Measurements from ENCODE around the gene NAA50. TPM values are rescaled to one million over a fixed set of nuclear protein-coding genes. Genes with fewer than 3 reads are reported as not detected.

NAA50 gene
- polyA plus RNA-seq, 3 donors: 20.8 to 76.7 (median 46.0) TPM

DNA sequence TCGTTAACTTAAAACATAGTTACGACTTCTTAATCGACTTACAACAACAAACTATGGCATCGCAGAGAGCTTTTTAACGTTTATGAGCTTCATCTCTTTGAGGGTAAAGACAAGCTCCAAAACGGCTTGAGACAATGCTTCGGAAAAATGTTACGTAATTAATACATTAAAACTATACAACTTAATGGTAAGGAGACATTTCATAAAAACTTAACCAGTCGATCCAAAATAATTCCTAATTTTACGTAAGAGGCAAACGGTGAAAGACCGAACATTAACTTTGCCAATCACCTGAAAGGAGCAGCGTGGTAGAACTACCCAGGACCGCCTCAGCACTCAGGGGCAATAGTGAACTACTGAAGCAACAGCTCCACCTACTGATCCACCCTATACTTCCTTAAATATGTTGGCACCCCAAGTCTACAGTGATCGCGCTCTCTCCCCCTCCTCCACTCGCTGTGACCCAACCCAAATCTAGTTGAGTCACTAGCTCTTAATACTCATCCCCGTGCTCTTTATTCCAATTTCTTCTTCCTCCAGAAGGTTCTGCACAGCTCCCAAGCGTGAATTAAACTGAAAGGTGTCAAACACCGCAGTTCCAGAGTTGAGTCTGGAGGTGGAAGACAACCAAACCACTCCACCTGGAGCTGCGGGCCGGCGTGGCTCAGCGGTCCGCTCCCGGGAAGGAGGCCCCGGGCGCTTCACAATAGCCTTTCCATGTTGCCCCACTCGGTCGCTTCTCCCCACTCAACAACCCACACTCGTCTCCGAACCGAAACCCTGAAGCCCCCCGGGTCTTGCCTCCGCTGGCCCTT lies 901 bp downstream of the NAA50 start:
- 0 to 1% (median 1%) methylated on average over 35 of the region's 35 CpGs for WGBS, 3 donors
- H3K27ac ChIP-seq (ENCODE audit: low read depth, low read length): peak overlapping the region; percentile 100

DNA sequence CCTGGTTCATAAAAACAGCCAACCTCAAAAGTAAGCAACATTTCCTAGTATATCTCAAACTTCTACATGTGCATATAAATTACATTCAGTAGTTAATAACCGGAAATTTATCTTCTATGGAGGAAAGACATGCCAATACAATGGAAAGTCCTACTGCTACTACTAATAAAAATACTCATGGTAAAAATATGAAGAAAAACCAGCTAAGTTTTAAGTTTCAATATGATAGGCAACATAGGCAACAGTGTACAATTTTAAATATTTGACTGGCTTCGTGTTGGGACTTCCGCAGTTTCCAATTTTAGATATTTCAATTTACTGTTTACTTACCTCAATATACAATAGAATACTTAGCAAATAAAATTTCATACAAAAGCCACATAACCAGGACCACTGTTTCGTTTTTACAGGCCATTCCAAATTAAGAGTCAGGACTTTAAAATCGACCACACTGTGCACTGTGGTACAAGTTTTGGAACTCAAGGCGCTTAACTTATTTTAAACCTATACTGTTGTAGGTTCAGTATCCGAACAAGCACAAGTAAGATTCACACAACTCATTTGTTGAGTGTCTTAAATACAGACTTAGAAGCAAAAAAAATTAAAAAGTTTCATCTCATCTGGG lies 2.9 kb downstream of the NAA50 start:
- WGBS, 3 donors: 50 to 68% (median 68%) methylated on average over 7 of the region's 7 CpGs
- no peak overlapping the region for H3K27ac ChIP-seq (ENCODE audit: low read depth, low read length)

DNA sequence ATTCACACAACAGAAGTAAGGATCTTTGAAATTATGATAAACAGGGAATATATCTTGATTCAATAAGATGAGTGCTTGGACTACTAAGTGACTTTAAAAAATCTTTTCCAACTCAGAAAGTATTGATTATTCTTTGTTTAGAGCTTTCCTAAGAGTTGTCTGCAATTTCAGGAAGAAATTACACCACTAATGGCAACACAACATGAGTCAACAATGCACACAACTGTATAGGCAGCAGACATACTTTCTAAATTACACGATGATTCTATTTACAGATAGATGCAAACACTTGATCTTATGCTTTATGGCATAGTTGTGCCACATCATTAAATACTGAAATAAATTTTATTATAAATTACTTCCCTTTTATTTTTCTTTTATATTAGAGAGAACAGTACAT lies 4.4 kb downstream of the NAA50 start:
- no peak overlapping the region for H3K27ac ChIP-seq (ENCODE audit: low read depth, low read length)
- WGBS, 3 donors: 36 to 57% (median 55%) methylated on average over 1 of the region's 1 CpG

DNA sequence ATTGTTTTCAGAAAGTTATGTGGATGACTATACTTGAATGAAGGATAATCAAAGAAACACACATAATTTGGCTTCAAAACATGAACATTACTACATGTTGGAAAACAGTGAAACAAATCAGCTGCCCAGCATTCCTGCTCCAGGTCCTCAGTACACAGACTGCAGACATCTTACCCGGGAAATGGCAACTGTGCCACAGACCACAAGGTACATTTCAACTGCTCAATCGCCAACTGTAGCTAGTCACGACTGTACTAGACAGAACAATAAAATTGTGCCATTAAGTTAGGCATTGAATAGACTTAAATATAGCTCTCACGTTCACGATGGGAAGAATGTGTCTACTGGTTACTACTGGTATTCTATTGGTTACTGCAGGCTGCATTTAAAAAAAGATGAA lies 5.0 kb downstream of the NAA50 start:
- no peak overlapping the region for H3K27ac ChIP-seq (ENCODE audit: low read depth, low read length)
- 48 to 59% (median 57%) methylated on average over 5 of the region's 5 CpGs for WGBS, 3 donors

DNA sequence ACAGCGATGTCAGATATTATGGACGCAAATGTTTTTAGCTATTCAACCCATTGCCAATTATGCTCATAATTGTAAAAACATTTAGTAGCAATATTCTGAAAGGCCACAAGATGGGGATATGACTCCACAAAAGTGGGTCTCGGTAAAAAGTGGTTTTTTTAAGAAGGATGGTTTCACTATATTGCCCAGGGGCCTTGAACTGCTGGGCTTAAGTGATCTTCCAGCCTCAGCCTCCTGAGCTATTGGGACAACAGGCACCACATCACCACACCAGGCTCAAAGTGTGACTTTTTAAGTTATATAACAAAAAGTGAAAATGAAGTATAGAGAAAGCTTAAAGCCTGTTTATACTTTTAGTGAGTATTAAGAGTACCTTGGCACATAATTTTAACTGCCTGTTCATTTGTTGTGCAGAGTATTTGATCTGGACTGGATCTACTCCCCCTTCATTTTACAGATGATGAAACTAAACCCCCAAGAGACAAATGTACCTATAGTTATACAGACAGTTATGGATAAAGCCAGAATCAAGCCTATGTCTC lies 9.4 kb downstream of the NAA50 start:
- WGBS, 3 donors: 8 to 14% (median 13%) methylated on average over 3 of the region's 3 CpGs
- no peak overlapping the region for H3K27ac ChIP-seq (ENCODE audit: low read depth, low read length)

DNA sequence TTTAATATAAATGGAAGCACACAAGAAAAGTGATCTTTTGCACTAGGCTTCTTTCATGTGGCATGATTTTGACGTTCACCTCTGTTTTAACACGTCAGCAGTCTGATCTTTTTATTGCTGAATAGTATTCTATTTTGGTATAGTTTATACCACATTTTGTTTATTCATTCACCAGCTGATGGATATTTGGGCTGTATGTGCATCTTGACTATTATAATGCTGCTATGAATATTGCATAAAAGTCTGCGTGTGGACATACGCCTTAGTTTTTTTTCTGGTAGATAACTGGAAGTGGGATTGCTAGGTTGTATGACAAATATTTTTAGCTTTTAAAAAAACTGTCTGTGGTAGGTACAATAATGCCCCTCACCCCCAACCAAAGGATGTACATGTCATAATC lies 14.4 kb downstream of the NAA50 start:
- 77 to 87% (median 85%) methylated on average over 4 of the region's 4 CpGs for WGBS, 3 donors
- no peak overlapping the region for H3K27ac ChIP-seq (ENCODE audit: low read depth, low read length)

DNA sequence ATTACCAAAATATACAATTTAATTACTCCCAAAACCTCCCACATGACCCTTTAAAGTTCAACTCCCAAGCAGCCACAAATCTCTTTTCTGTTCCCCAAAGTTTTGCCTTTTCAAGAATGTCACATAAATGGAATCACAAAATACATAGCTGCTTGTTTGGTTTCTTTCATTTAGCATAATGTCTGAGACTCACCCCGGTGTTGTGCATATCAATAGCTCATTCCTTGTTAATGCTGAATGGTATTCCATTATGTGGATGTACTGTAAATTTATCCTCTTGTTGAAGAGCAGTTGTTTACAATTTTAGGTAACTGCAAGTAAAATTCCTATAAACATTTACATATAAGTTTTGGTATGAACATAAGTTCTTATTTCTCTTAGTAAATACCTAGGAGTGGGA lies 15.5 kb downstream of the NAA50 start:
- WGBS, 3 donors: 88 to 94% (median 90%) methylated on average over 1 of the region's 1 CpG
- H3K27ac ChIP-seq (ENCODE audit: low read depth, low read length): no peak overlapping the region

DNA sequence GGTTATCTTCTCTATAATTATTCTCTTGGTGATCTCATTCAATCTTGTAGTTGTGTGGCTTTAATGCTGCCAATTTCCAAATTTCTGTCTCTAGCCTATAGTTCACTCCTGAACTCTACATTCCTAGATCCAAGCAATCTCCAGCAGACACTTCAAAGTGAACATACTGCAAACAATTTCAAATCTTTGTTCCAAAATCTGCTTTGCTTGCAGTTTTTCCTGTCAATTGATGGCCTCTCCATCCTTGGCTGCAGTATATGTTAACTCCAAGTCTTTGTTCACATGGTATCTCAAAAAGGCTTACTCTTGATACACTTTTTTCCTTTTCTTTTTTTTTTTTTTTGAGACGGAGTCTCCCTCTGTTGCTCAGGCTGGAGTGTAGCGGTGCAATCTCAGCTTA lies 17.4 kb downstream of the NAA50 start:
- 94 to 100% (median 95%) methylated on average over 2 of the region's 2 CpGs for whole genome bisulfite sequencing, 3 donors
- no peak overlapping the region for H3K27ac ChIP-seq (ENCODE audit: low read depth, low read length)

DNA sequence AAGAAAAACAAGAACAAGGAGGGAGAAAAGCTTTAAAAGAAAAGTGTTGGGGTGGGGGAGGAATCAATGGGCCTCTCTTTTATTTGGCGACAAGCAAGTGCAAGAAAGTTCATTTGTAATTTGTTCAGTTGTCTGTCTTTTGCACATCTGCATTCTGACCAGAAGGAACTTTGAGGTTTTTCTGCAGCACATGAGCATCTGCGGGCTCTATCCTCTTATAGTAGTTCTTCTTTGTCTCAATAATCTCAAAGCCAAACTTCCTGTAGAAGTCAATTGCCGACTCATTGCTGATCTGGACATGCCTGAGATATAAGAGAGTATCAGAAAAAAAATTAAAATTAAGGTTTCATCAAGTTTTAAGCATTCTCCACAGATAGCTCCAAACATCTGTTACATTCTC lies 24.4 kb downstream of the NAA50 start:
- 56 to 80% (median 64%) methylated on average over 3 of the region's 3 CpGs for WGBS, 3 donors

DNA sequence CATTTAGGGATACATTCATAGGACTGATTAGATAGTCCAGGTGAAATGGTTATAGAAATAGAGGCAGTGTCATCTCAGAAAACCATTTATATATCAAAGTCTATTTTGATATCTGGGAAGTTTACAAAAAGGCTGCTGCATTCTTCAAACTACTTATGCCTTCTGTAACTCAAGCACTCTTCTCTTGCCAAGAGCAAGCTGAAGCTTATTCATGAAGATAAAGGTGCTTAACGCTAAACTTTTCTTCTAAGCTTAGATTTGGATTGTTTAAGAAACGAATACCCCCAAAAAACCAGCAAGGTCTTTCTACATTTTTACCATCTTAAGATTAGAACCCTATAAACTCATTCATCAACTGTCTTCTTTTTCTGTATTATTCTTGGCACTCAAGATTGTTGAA lies 26.3 kb downstream of the NAA50 start:
- 89 to 95% (median 92%) methylated on average over 2 of the region's 2 CpGs for WGBS, 3 donors
- H3K27ac ChIP-seq (ENCODE audit: low read depth, low read length): no peak overlapping the region

More for the DNA sequence above, 24.4 kb downstream of the NAA50 start:
- no peak overlapping the region for H3K27ac ChIP-seq (ENCODE audit: low read depth, low read length)

DNA sequence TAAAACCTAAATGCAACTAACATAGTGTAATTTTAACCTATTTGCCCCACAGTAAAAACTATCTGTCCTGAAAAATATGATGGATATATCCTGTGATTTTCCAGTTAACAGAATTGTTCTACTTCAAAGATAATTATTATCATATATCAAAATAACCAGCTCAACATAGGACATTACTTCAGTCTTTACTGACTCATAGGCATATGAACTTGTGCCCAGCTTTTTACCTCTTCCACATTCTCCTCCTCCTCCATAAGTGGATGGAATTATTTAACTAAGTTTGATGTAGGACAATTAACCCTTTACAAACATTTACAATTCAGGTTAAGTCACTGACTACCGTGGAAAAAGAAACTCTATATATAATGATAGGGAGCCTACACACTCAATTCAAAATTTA lies 26.8 kb downstream of the NAA50 start:
- 92 to 100% (median 95%) methylated on average over 1 of the region's 1 CpG for WGBS, 3 donors
- H3K27ac ChIP-seq (ENCODE audit: low read depth, low read length): no peak overlapping the region

DNA sequence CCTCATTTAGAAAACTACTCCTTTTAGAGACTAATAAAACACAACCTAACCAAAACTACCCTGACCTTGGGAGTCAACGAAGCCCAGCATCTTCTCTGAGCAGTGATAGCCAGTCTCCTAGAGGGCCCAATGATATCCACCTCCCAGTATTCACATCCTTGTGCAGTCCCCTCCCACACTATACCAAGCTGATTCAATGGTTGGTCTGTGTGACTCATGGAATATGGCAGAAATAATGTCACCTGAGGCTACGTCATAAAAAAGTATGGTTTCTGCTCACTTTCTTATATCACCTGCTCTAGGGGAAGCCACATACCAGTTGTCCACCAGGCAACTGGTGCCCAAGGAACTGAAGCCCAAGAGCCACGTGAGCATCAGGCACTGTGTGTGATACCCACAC lies 28.2 kb downstream of the NAA50 start:
- WGBS, 3 donors: 95 to 97% (median 96%) methylated on average over 3 of the region's 3 CpGs
- no peak overlapping the region for H3K27ac ChIP-seq (ENCODE audit: low read depth, low read length)

DNA sequence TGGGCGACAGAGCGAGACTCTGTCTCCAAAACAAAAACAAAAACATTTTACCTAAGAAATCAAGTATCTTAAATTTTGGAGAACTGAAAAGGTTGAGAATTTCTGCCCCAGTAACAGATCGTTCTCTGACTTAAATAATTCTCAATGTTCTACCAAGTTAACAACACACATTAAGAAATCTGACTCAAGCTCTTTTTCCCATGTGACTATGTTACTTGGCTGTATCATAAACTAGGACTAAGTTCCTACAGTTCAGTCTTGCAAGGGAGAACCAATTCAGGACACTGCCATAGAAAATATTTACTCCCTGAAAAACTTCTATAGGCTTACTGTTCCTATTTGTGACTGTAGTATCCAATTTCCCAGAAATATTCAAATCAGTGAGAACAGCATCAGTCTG lies 28.7 kb downstream of the NAA50 start:
- 82 to 95% (median 85%) methylated on average over 3 of the region's 3 CpGs for WGBS, 3 donors
- no peak overlapping the region for H3K27ac ChIP-seq (ENCODE audit: low read depth, low read length)

DNA sequence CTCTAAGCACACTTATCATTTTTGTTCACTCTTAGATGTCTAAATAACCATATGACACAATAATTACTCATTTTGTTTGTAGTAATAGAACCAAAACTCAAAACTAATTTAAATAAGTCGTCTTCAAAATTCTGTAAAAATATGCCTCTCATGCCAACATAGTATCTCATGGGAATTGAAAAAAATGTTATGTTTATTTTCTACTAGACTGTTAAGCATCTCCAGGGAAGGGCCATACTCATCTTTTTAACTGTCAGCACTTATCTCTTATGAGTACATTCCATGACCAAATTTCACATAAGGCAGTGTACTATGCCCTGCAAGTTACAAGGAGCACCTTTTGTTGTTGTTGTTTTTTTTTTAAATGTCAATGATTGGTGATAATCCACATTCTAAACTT lies 31.3 kb downstream of the NAA50 start:
- 53 to 80% (median 58%) methylated on average over 1 of the region's 1 CpG for WGBS, 3 donors
- H3K27ac ChIP-seq (ENCODE audit: low read depth, low read length): no peak overlapping the region

DNA sequence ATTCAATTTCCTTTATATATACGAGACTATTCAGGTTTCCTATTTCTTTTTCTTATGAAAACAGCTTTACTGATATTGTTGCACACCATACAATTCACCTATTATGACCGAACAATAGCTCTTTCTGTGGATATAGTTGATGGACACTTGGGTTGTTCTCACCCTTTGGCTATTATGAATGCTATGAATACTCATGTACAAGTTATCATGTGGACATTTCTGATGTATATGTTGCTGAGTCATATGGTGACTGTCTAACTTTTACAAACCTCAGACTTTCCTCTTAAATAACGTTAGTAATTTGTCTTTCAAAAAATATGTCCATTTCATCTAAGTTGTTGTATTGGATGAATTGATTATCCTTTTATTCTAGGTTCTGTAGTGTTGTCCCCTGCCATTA lies 33.9 kb downstream of the NAA50 start:
- WGBS, 3 donors: 39 to 48% (median 46%) methylated on average over 3 of the region's 3 CpGs
- H3K27ac ChIP-seq (ENCODE audit: low read depth, low read length): no peak overlapping the region

DNA sequence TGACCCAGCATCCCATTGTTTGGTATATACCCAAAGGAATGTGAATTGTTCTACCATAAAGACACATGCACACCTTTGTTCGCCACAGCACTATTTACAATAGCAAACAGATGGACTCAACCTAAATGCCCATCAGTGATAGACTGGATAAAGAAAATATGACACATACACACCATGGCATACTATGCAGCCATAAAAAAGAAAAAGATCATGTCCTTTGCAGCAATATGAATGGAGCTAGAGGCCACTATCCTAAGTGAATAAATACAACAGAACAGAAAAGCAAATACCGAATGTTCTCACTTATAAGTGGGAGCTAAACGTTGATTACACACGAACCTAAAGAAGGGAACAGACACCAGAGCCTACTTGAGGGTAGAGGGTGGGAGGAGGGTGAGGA lies 38.2 kb downstream of the NAA50 start:
- no peak overlapping the region for H3K27ac ChIP-seq (ENCODE audit: low read depth, low read length)
- WGBS, 3 donors: 94 to 96% (median 94%) methylated on average over 4 of the region's 4 CpGs

DNA sequence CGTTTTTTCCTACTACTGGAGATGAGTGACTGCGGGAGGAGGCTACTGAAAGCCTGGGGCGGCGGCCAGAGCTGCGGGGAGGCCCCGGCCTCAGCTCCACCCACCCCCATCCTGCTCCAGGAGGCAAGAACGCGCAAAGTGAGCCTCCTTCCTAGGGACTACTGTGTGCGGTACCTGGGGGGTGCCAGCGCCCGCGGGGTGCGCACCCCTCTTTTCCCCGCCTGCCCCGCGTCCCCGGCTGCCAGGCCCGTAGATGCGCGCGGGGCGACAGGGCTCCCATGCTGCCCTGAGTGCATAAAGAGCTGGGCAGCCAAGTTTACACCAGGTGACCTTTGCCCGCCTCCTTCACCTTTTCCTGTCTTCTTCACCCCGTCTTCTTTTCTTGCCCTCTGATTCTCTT lies 47.1 kb downstream of the NAA50 start:
- WGBS, 3 donors: 17 to 37% (median 22%) methylated on average over 17 to 24 of the region's 24 CpGs
- H3K27ac ChIP-seq (ENCODE audit: low read depth, low read length): no peak overlapping the region

DNA sequence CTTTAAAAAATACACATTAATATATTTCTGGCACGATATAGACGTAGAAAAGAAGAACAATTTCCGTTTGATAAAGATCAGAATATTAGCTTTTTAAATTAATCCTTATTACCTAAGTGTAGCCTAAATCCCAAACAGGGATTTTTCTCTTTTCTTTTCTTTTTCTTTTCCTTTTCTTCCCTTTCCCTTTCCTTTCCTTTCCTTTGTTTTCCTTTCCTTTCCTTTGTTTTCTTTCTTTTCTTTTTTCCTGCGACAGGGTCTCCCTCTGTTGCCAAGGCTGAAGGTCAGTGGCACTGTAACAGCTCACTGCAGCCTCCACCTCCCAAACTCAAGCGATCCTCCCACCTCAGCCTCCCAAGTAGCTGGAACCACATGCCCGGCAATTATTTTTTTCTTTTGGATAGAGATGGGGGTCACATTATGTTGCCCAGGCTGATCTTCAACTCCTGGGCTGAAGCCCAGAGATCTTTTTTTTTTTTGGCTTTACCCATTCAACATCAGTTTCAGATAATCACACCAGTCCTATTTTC lies 47.8 kb downstream of the NAA50 start:
- no peak overlapping the region for H3K27ac ChIP-seq (ENCODE audit: low read depth, low read length)
- 58 to 77% (median 73%) methylated on average over 6 of the region's 6 CpGs for WGBS, 3 donors

DNA sequence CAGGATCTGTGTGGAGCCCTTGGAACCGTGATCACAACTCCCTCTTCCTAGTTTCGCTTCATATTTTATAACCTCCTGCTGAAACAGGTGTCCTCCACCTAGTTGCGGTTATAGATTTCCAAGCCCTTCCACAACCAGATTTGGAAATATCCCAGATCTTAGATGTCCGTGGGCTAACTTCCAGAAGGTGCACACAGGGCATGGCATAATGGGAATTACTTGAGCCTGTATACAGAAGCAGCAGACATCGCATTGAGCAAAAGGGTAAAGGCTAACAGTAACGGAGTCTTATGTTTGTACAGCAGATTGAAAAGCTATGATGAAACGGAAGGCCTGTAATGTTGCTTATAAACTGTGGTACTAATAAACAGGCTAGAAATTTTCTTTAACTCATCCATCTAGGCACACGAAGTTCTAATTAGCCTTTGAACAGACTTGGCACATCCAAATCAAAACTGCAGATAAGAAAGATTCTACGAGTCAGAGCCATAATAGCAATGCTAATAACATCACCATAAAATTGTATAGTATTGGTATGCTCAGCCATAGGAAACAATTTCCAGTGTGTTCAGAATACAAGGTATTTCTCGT lies 48.5 kb downstream of the NAA50 start:
- 4 to 8% (median 8%) methylated on average over 10 of the region's 10 CpGs for WGBS, 3 donors
- H3K27ac ChIP-seq (ENCODE audit: low read depth, low read length): peak overlapping the region; percentile 23
